Peyer's patch (tissue), 4 donors: Measurements from ENCODE around the gene HTRA1.

Source experiments
- POLR2A ChIP-seq, 2 donors: fragments of 450-650 bp; IDR thresholded peaks; one replicate each; pipeline ENCODE4 v1.5.1; 2017; ENCODE audit warnings: antibody characterized with exemption in 2 of 2, mild to moderate bottlenecking in 2 of 2, moderate library complexity in 2 of 2
- TF ChIP-seq, protein P1 (sequence below), 6 experiments: fragments of 450-650 bp in 4 of 6; fragments of 200-600 bp in 2 of 6; sonication (generic) in 1 of 6; IDR thresholded peaks; one replicate each; pipeline ENCODE4 v1.5.1; 2017 to 2019; ENCODE audit warnings: antibody characterized with exemption in 6 of 6, mild to moderate bottlenecking in 3 of 6, moderate library complexity in 1 of 6

- TF ChIP-seq, protein P1, sequence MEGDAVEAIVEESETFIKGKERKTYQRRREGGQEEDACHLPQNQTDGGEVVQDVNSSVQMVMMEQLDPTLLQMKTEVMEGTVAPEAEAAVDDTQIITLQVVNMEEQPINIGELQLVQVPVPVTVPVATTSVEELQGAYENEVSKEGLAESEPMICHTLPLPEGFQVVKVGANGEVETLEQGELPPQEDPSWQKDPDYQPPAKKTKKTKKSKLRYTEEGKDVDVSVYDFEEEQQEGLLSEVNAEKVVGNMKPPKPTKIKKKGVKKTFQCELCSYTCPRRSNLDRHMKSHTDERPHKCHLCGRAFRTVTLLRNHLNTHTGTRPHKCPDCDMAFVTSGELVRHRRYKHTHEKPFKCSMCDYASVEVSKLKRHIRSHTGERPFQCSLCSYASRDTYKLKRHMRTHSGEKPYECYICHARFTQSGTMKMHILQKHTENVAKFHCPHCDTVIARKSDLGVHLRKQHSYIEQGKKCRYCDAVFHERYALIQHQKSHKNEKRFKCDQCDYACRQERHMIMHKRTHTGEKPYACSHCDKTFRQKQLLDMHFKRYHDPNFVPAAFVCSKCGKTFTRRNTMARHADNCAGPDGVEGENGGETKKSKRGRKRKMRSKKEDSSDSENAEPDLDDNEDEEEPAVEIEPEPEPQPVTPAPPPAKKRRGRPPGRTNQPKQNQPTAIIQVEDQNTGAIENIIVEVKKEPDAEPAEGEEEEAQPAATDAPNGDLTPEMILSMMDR (IDR thresholded peaks at IDR 0.05): no peak
- TF ChIP-seq POLR2A (IDR thresholded peaks at IDR 0.05): no peak
These were observed 16.1 kb downstream of the HTRA1 start for GRCh38 chr10:122477436-122477835.
